ENCODE data around the gene PPP3R1.

Gene PPP3R1

GRCh38 chr2:68256093-68256450, 3.7 kb upstream of the PPP3R1 start:
- no peak for DNase-seq

- no peak for DNase-seq
Observed at GRCh38 chr2:68253219-68254068, 1.1 kb upstream of the PPP3R1 start.

GRCh38 chr2:68251855-68252399, 405 bp downstream of the PPP3R1 start:
- peak in 1 of 2 donors; percentile 15 for DNase-seq

- peak; percentile 82 to 86 for DNase-seq
Observed at GRCh38 chr2:68251187-68251854, 1.0 kb downstream of the PPP3R1 start.

GRCh38 chr2:68250652-68251186, 1.6 kb downstream of the PPP3R1 start:
- DNase-seq = no peak

GRCh38 chr2:68250196-68250595, 2.1 kb downstream of the PPP3R1 start:
- DNase-seq = peak; percentile 33 to 58

- DNase-seq = no peak
Observed at GRCh38 chr2:68248806-68249205, 3.5 kb downstream of the PPP3R1 start.

- no peak for DNase-seq
Observed at GRCh38 chr2:68248361-68248760, 4.0 kb downstream of the PPP3R1 start.

- no peak for DNase-seq
Observed at GRCh38 chr2:68246396-68246795, 5.9 kb downstream of the PPP3R1 start.

GRCh38 chr2:68245672-68246071, 6.7 kb downstream of the PPP3R1 start:
- no peak for DNase-seq

GRCh38 chr2:68245066-68245465, 7.3 kb downstream of the PPP3R1 start:
- DNase-seq = no peak

GRCh38 chr2:68244456-68244855, 7.9 kb downstream of the PPP3R1 start:
- DNase-seq = no peak

- DNase-seq = no peak
Observed at GRCh38 chr2:68241732-68242131, 10.6 kb downstream of the PPP3R1 start.

- no peak for DNase-seq
Observed at GRCh38 chr2:68240446-68240845, 11.9 kb downstream of the PPP3R1 start.

- DNase-seq = peak; percentile 5 to 43
Observed at GRCh38 chr2:68238955-68239822, 13.1 kb downstream of the PPP3R1 start.

- no peak for DNase-seq
Observed at GRCh38 chr2:68237976-68238580, 14.3 kb downstream of the PPP3R1 start.

GRCh38 chr2:68237404-68237803, 14.9 kb downstream of the PPP3R1 start:
- no peak for DNase-seq

- DNase-seq = no peak
Observed at GRCh38 chr2:68236876-68237275, 15.5 kb downstream of the PPP3R1 start.

GRCh38 chr2:68236103-68236734, 16.1 kb downstream of the PPP3R1 start:
- no peak for DNase-seq

- no peak for DNase-seq
Observed at GRCh38 chr2:68235090-68235489, 17.2 kb downstream of the PPP3R1 start.

GRCh38 chr2:68234405-68234804, 17.9 kb downstream of the PPP3R1 start:
- no peak for DNase-seq

GRCh38 chr2:68231061-68231372, 21.3 kb downstream of the PPP3R1 start:
- no peak for DNase-seq

Data from inflammatory macrophage (primary cell).